ENCODE results near the gene GAS2L2. TPM values are rescaled to one million over a fixed set of nuclear protein-coding genes. Genes with fewer than 3 reads are reported as not detected.

Gene GAS2L2
- total RNA-seq, 1 donor from 2014 or later: not detected

DNA sequence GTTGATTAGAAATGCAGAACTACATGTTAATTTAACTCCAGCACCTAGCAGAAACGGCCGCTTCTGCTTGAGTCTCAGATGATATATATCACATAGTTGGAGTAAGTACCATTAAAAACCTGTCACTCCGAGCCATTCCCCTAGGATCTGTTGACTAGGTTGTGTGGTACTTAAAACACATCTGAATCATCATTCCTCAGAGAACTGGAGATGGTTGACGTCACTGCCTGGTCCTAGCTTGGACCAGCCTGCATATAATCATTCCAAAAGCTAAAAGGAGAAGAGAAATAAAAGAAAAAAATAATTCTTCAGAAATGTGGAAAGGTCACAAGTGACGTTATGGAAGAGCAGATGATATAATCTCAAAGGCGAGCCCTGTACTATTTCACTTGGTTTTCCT, 52.9 kb downstream of the GAS2L2 start:
- DNase-seq (no peak), ATAC-seq (ENCODE audit: low read depth) (no peak)
- no peak for TF ChIP-seq CTCF (IDR thresholded peaks at IDR 0.05)
- Mint-ChIP-seq H3K36me3 (ENCODE audit: low read depth) (peaks cover 50% of the 10 kb centered on the region), H3K27ac (no peak overlapping the region), H3K4me1 (peaks cover 3% of the 10 kb centered on the region), H3K9me3 (no peaks in the 10 kb centered on the region), H3K4me3 (no peak overlapping the region), H3K27me3 (no peaks in the 10 kb centered on the region)
- ChIA-PET CTCF (no interaction called here), POLR2A (no interaction called here)
- intact Hi-C loops (cut with micrococcal nuclease): no loop called here

DNA sequence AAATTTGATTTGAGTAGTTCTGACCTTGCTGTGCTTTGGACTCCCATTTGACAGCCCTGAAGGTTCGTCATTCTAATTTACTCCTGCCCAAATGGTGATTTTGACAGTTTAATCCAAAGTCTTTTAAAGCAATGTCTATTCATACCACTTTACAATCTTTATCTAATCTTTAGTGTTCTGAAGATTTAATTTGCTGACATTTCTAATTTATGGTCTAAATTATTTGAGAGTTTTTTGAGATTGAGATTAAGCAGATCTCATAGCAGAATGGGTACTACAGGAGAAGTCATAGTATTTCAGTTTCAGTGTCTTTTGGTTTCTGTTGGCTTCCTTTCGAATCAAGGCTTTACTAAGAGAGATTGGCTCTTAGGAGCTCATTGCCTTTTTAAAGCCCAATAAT, 54.2 kb downstream of the GAS2L2 start:
- no peak overlapping the region for H3K27ac Mint-ChIP-seq
- intact Hi-C loops (cut with micrococcal nuclease): no loop called here
- no peaks in the 10 kb centered on the region for H3K27me3 Mint-ChIP-seq
- peaks cover 55% of the 10 kb centered on the region for H3K36me3 Mint-ChIP-seq (ENCODE audit: low read depth)
- POLR2A ChIA-PET: no interaction called here
- H3K4me3 Mint-ChIP-seq: no peak overlapping the region
- no peaks in the 10 kb centered on the region for H3K4me1 Mint-ChIP-seq
- ATAC-seq (ENCODE audit: low read depth) (no peak), DNase-seq (no peak)
- CTCF ChIA-PET: no interaction called here
- no peaks in the 10 kb centered on the region for H3K9me3 Mint-ChIP-seq
- no peak for TF ChIP-seq CTCF (IDR thresholded peaks at IDR 0.05)

DNA sequence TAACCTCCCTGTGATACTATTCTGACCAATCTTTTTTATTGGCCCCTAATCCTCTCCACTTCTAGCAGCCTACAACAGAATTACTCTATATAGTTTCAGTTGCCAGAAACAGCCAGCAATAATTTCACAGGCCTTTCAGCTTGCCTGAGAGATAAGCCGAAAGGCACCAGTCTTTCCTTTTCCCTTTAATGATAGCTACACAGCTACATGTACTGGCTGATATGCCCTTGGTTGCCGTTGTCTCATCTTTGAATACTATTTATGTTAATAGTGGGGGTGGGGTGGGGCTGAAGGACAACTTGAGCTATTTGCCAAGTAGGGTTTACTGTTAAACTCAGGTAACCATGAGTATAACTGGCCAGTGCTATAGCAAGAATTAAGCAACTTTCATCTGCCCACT, 57.4 kb downstream of the GAS2L2 start:
- no peak for TF ChIP-seq CTCF (IDR thresholded peaks at IDR 0.05)
- POLR2A ChIA-PET: interaction anchor here (0.7 kb wide), 1 partner anchor 11 kb away, joined by 3 read pairs; no protein-coding TSS in a partner anchor
- no peaks in the 10 kb centered on the region for H3K9me3 Mint-ChIP-seq
- H3K27me3 Mint-ChIP-seq: no peaks in the 10 kb centered on the region
- intact Hi-C loops (cut with micrococcal nuclease): no loop called here
- ATAC-seq (ENCODE audit: low read depth) (no peak), DNase-seq (no peak)
- peaks cover 66% of the 10 kb centered on the region for H3K36me3 Mint-ChIP-seq (ENCODE audit: low read depth)
- no peaks in the 10 kb centered on the region for H3K4me1 Mint-ChIP-seq
- no peak overlapping the region for H3K4me3 Mint-ChIP-seq
- CTCF ChIA-PET: no interaction called here
- no peak overlapping the region for H3K27ac Mint-ChIP-seq

DNA sequence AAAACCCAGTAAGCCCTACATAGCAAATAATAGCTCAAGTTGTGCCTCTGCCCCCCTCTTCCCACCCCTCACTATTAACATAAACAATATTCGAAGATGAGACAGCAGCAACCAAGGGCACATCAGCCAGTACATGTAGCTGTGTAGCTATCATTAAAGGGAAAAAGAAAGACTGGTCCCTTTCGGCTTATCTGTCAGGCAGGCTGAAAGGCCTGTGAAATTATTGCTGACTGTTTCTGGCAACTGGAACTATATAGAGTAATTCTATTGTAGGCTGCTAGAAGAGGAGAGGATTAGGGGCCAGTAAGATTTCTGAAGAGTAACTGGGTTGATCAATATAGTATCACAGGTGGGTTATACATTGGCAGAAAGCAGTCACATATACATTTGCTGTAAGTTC, 58.1 kb downstream of the GAS2L2 start:
- intact Hi-C loops (cut with micrococcal nuclease): no loop called here
- no peaks in the 10 kb centered on the region for H3K4me1 Mint-ChIP-seq
- ATAC-seq (ENCODE audit: low read depth) (no peak), DNase-seq (no peak)
- H3K9me3 Mint-ChIP-seq: no peaks in the 10 kb centered on the region
- no peak overlapping the region for H3K4me3 Mint-ChIP-seq
- TF ChIP-seq CTCF (IDR thresholded peaks at IDR 0.05): no peak
- ChIA-PET CTCF (no interaction called here), POLR2A (no interaction called here)
- H3K27ac Mint-ChIP-seq: no peak overlapping the region
- H3K36me3 Mint-ChIP-seq (ENCODE audit: low read depth): peaks cover 70% of the 10 kb centered on the region
- H3K27me3 Mint-ChIP-seq: no peaks in the 10 kb centered on the region

Other genes starting within 250 kb of the GAS2L2 start
- gene SLFN12L, start 215.6 kb downstream of the GAS2L2 start, total RNA-seq: 2.0 and 2.4 TPM in 2 replicates
- not detected in 2 replicates for gene SLFN14, start 192.4 kb downstream of the GAS2L2 start, total RNA-seq
- gene PEX12, start 174.7 kb downstream of the GAS2L2 start, total RNA-seq: 4.1 and 4.8 TPM in 2 replicates
- 129 and 152 TPM in 2 replicates for gene AP2B1, start 165.9 kb downstream of the GAS2L2 start, total RNA-seq
- gene RASL10B, start 21.6 kb downstream of the GAS2L2 start, total RNA-seq: 0.31 and 0.32 TPM in 2 replicates
- gene C17orf50, start 7.6 kb upstream of the GAS2L2 start, total RNA-seq: not detected in 2 replicates
- gene MMP28, start 42.4 kb upstream of the GAS2L2 start, total RNA-seq: 0.59 TPM in 1 of 2 replicates, not detected in the other
- gene TAF15, start 56.2 kb upstream of the GAS2L2 start, total RNA-seq: 224 and 243 TPM in 2 replicates
- gene HEATR9, start 115.7 kb upstream of the GAS2L2 start, total RNA-seq: not detected in 2 replicates
- gene CCL5, start 127.1 kb upstream of the GAS2L2 start, total RNA-seq: 3.3 and 3.4 TPM in 2 replicates
- not detected in 2 replicates for gene RDM1, start 177.5 kb upstream of the GAS2L2 start, total RNA-seq
- not detected in 2 replicates for gene LYZL6, start 190.5 kb upstream of the GAS2L2 start, total RNA-seq
- gene CCL16, start 228.3 kb upstream of the GAS2L2 start, total RNA-seq: not detected in 2 replicates
- not detected in 2 replicates for gene CCL14, start 233.5 kb upstream of the GAS2L2 start, total RNA-seq
- gene CCL15, start 248.3 kb upstream of the GAS2L2 start, total RNA-seq: not detected in 2 replicates